Upper lobe of left lung (tissue), 6 donors: ENCODE measurements around the gene MTMR11. TPM values are rescaled to one million over a fixed set of nuclear protein-coding genes. Genes with fewer than 3 reads are reported as not detected.

ENCODE experiments used
- ATAC-seq, 2 donors: fragments of 200-7000 bp; cut with Tn5 transposase; one replicate each; pipeline ENCODE4 v1.9.1; 2022; ENCODE audit warnings: mild to moderate bottlenecking in 2 of 2, moderate library complexity in 2 of 2; ENCODE audit not compliant: low FRiP score in 2 of 2
- DNase-seq, 2 donors: peaks; one replicate each; pipeline ENCODE4 v3.0.0-alpha.2; 2019 to 2020
- H3K27ac ChIP-seq, 4 donors: fragments of 200-600 bp; sonication (generic); one replicate each; pipeline ENCODE4 v1.5.1; 2016 to 2019
- H3K27me3 ChIP-seq, 4 donors: fragments of 200-600 bp; sonication (generic); one replicate each; pipeline ENCODE4 v1.5.1; 2017 to 2019
- H3K36me3 ChIP-seq, 4 donors: fragments of 200-600 bp; sonication (generic); one replicate each; pipeline ENCODE4 v1.5.1; 2016 to 2019
- H3K4me1 ChIP-seq, 4 donors: fragments of 200-600 bp; sonication (generic); one replicate each; pipeline ENCODE4 v1.5.1; 2018 to 2019
- H3K4me3 ChIP-seq, 4 donors: fragments of 200-600 bp; sonication (generic); one replicate each; pipeline ENCODE4 v1.5.1; 2017 to 2019; ENCODE audit warnings: mild to moderate bottlenecking in 2 of 4, moderate library complexity in 1 of 4
- H3K9me3 ChIP-seq, 4 donors: fragments of 200-600 bp; sonication (generic); one replicate each; pipeline ENCODE4 v1.5.1; 2018 to 2019
- EP300 ChIP-seq, 4 donors: sonication (generic); formaldehyde crosslinking; IDR thresholded peaks; one replicate each; pipeline ENCODE4 v1.5.1; 2017; ENCODE audit warnings: antibody characterized with exemption in 4 of 4, control low read depth in 2 of 4
- POLR2A ChIP-seq, 4 donors: fragments of 450-650 bp; IDR thresholded peaks; one replicate each; pipeline ENCODE4 v1.5.1; 2016 to 2017; ENCODE audit warnings: antibody characterized with exemption in 4 of 4, mild to moderate bottlenecking in 2 of 4
- POLR2AphosphoS5 ChIP-seq, 2 donors: sonication (generic); formaldehyde crosslinking; IDR thresholded peaks; one replicate each; pipeline ENCODE4 v1.5.1; 2017; ENCODE audit warnings: antibody characterized with exemption in 2 of 2
- WGBS, 2 donors: methylation state at CpG; one replicate each; pipeline ENCODE4 v1.1.5; 2017 to 2018; 5-methylcytosine and 5-hydroxymethylcytosine counted together
- total RNA-seq, 6 donors: library from RNA; depleted of rRNA in 4 of 6; stranded (reverse); fragments of >200 nt in 4 of 6; gene quantifications; one replicate each; pipeline versions ENCODE4 v1.1.0 to v1.2.1, GENCODE V29; 2016 to 2021
- TF ChIP-seq, protein P1 (sequence below), 6 experiments: fragments of 450-650 bp in 4 of 6; fragments of 200-600 bp in 2 of 6; sonication (generic) in 2 of 6; IDR thresholded peaks; one replicate each; pipeline ENCODE4 v1.5.1; 2016 to 2019; ENCODE audit warnings: antibody characterized with exemption in 6 of 6
- donor health status: DM: no; HTN: no; CAD: no; lungs with moderate emphysema.
- donor health status: DM: no; HTN: yes; CAD: no; lungs with severe emphysema.

The MTMR11 gene
- total RNA-seq, 6 donors from 2014 or later: 5.9 to 19.9 (median 13.6) TPM

- H3K4me3 ChIP-seq: no peak overlapping the region
- peaks cover 38 to 59% (median 44%) of the 10 kb centered on the region in 4 donors for H3K36me3 ChIP-seq
- TF ChIP-seq POLR2A (IDR thresholded peaks at IDR 0.05): no peak
- TF ChIP-seq EP300 (IDR thresholded peaks at IDR 0.05): no peak
- TF ChIP-seq, protein P1, sequence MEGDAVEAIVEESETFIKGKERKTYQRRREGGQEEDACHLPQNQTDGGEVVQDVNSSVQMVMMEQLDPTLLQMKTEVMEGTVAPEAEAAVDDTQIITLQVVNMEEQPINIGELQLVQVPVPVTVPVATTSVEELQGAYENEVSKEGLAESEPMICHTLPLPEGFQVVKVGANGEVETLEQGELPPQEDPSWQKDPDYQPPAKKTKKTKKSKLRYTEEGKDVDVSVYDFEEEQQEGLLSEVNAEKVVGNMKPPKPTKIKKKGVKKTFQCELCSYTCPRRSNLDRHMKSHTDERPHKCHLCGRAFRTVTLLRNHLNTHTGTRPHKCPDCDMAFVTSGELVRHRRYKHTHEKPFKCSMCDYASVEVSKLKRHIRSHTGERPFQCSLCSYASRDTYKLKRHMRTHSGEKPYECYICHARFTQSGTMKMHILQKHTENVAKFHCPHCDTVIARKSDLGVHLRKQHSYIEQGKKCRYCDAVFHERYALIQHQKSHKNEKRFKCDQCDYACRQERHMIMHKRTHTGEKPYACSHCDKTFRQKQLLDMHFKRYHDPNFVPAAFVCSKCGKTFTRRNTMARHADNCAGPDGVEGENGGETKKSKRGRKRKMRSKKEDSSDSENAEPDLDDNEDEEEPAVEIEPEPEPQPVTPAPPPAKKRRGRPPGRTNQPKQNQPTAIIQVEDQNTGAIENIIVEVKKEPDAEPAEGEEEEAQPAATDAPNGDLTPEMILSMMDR (IDR thresholded peaks at IDR 0.05): no peak
- TF ChIP-seq POLR2AphosphoS5 (IDR thresholded peaks at IDR 0.05): no peak
- no peaks in the 10 kb centered on the region for H3K9me3 ChIP-seq
- peaks cover 21 to 35% (median 29%) of the 10 kb centered on the region in 4 donors for H3K4me1 ChIP-seq
- 90 to 93% methylated on average over 3 of the region's 3 CpGs for WGBS, 2 donors
- no peak for ATAC-seq
- H3K27ac ChIP-seq: no peak overlapping the region
- no peak for DNase-seq
- no peaks in the 10 kb centered on the region for H3K27me3 ChIP-seq
Measured at GRCh38 chr1:149925345-149925744, 11.3 kb downstream of the MTMR11 start.

GRCh38 chr1:149923626-149924025 lies 13.1 kb downstream of the MTMR11 start:
- H3K9me3 ChIP-seq: no peaks in the 10 kb centered on the region
- H3K4me1 ChIP-seq: peaks cover 21 to 32% (median 27%) of the 10 kb centered on the region in 4 donors
- no peak overlapping the region for H3K4me3 ChIP-seq
- ATAC-seq (no peak), DNase-seq (peak in 1 of 2 donors; percentile 41)
- no peak overlapping the region for H3K27ac ChIP-seq
- no peaks in the 10 kb centered on the region for H3K27me3 ChIP-seq
- 88% methylated on average over 10 of the region's 10 CpGs for WGBS, 2 donors
- no peak for TF ChIP-seq POLR2AphosphoS5 (IDR thresholded peaks at IDR 0.05)
- TF ChIP-seq POLR2A (IDR thresholded peaks at IDR 0.05): no peak
- TF ChIP-seq, protein P1 (IDR thresholded peaks at IDR 0.05): no peak
- TF ChIP-seq EP300 (IDR thresholded peaks at IDR 0.05): no peak
- peaks cover 38 to 54% (median 44%) of the 10 kb centered on the region in 4 donors for H3K36me3 ChIP-seq

- Histone ChIP-seq H3K9me3 (no peaks in the 10 kb centered on the region), H3K4me3 (peak within 1 kb of the TSS in 3 of 4 donors; percentile 37 to 53 (median 41)), H3K27me3 (peaks cover 0 to 5% (median 0%) of the 10 kb centered on the region in 4 donors), H3K27ac (no peak within 1 kb of the TSS), H3K4me1 (peaks cover 7 to 21% (median 10%) of the 10 kb centered on the region in 4 donors), H3K36me3 (peaks cover 3 to 12% (median 6%) of the 10 kb centered on the region in 4 donors)
- DNase-seq (peak; percentile 26 to 85), ATAC-seq (peak in 1 of 2 donors; percentile 62)
- WGBS, 2 donors: 0 to 2% methylated on average over 11 to 24 of the region's 24 CpGs
- TF ChIP-seq POLR2AphosphoS5 (IDR thresholded peaks at IDR 0.05) (no peak), POLR2A (IDR thresholded peaks at IDR 0.05) (no peak), EP300 (IDR thresholded peaks at IDR 0.05) (no peak)
- TF ChIP-seq, protein P1 (IDR thresholded peaks at IDR 0.05): no peak
Measured at GRCh38 chr1:149917571-149918144, 19.0 kb downstream of the MTMR11 start, which contains the start of gene SV2A. Gene SV2A, minus strand, starts transcription at chr1:149917844. Its CDS starts 4,004 bp downstream, at chr1:149913840.

GRCh38 chr1:149916898-149917252 lies 19.8 kb downstream of the MTMR11 start:
- WGBS, 2 donors: 15 to 26% methylated on average over 10 of the region's 10 CpGs
- Histone ChIP-seq H3K4me1 (peaks cover 7 to 21% (median 10%) of the 10 kb centered on the region in 4 donors), H3K4me3 (peak overlapping the region in 3 of 4 donors; percentile 37 to 53 (median 41)), H3K36me3 (peaks cover 0 to 4% (median 2%) of the 10 kb centered on the region in 4 donors), H3K27me3 (peaks cover 0 to 5% (median 0%) of the 10 kb centered on the region in 4 donors), H3K27ac (no peak overlapping the region), H3K9me3 (no peaks in the 10 kb centered on the region)
- DNase-seq: no peak
- TF ChIP-seq POLR2AphosphoS5 (IDR thresholded peaks at IDR 0.05) (no peak), EP300 (IDR thresholded peaks at IDR 0.05) (no peak), POLR2A (IDR thresholded peaks at IDR 0.05) (no peak)
- TF ChIP-seq, protein P1 (IDR thresholded peaks at IDR 0.05): no peak
- no peak for ATAC-seq
